CD14-positive monocyte (primary cell): ENCODE measurements around the gene UCN. TPM values are rescaled to one million over a fixed set of nuclear protein-coding genes. Genes with fewer than 3 reads are reported as not detected.

ENCODE experiments used
- DNase-seq, 3 donors: peaks; one replicate each; pipeline ENCODE4 v3.0.0-alpha.2; 2011 to 2022
- H2AFZ ChIP-seq: 2 replicates; pipeline ENCODE4 v1.6.0; 2012; ENCODE audit warnings: mild to moderate bottlenecking, low read depth, low read length, inconsistent platforms; ENCODE audit not compliant: insufficient read depth, poor library complexity, severe bottlenecking
- H3K27ac ChIP-seq, 2 donors: 1 replicate in 1 of 2; 2 replicates in 1 of 2; pipeline ENCODE4 v1.5.1; 2012 to 2013; ENCODE audit warnings: low read length in 2 of 2, control low read depth in 1 of 2, inconsistent platforms in 1 of 2, low read depth in 1 of 2, mild to moderate bottlenecking in 1 of 2
- H3K27me3 ChIP-seq, 2 donors: one replicate each; pipeline versions ENCODE4 v1.6.0 to v1.6.1; 2011 to 2013; ENCODE audit warnings: low read length in 2 of 2; ENCODE audit not compliant: control insufficient read depth in 2 of 2, insufficient read depth in 2 of 2
- H3K36me3 ChIP-seq, 2 donors: replicated peaks in 1 of 2; 1 replicate in 1 of 2; 2 replicates in 1 of 2; pipeline versions ENCODE4 v1.5.1 to v1.6.1; 2012 to 2013; ENCODE audit warnings: low read length in 2 of 2, control low read depth in 1 of 2, inconsistent platforms in 1 of 2, mild to moderate bottlenecking in 1 of 2; ENCODE audit not compliant: insufficient read depth in 2 of 2, control insufficient read depth in 1 of 2
- H3K4me1 ChIP-seq, 2 donors: 1 replicate in 1 of 2; 2 replicates in 1 of 2; pipeline versions ENCODE4 v1.5.1 to v1.6.1; 2012 to 2013; ENCODE audit warnings: low read length in 2 of 2, control low read depth in 1 of 2, inconsistent platforms in 1 of 2, mild to moderate bottlenecking in 1 of 2, moderate library complexity in 1 of 2; ENCODE audit not compliant: insufficient read depth in 2 of 2, control insufficient read depth in 1 of 2
- H3K4me2 ChIP-seq: replicated peaks from 2 replicates; pipeline ENCODE3; 2012; ENCODE audit warnings: low read length, moderate library complexity, mild to moderate bottlenecking; ENCODE audit not compliant: poor library complexity, severe bottlenecking; ENCODE audit errors: extremely low read depth
- H3K4me3 ChIP-seq, 3 experiments: fragments of 200-600 bp in 1 of 3; sonication (generic) in 1 of 3; replicated peaks in 1 of 3; 1 replicate in 2 of 3; 2 replicates in 1 of 3; pipeline ENCODE4 v1.5.1; 2011 to 2013; ENCODE audit warnings: low read length in 3 of 3, mild to moderate bottlenecking in 3 of 3, control low read depth in 2 of 3, low read depth in 2 of 3, inconsistent platforms in 1 of 3, moderate library complexity in 1 of 3
- H3K79me2 ChIP-seq: 2 replicates; pipeline ENCODE4 v1.6.0; 2012; ENCODE audit warnings: mild to moderate bottlenecking, control low read depth, inconsistent platforms, low read length, moderate library complexity; ENCODE audit not compliant: insufficient read depth
- H3K9ac ChIP-seq: 2 replicates; pipeline ENCODE4 v1.6.0; 2017; ENCODE audit warnings: low read length, mild to moderate bottlenecking; ENCODE audit not compliant: insufficient read depth, poor library complexity, severe bottlenecking
- H3K9me3 ChIP-seq, 2 donors: replicated peaks in 1 of 2; 1 replicate in 1 of 2; 2 replicates in 1 of 2; pipeline versions ENCODE4 v1.5.1 to v1.6.1; 2012 to 2013; ENCODE audit warnings: low read length in 2 of 2, control low read depth in 1 of 2; ENCODE audit not compliant: control insufficient read depth in 1 of 2, insufficient read depth in 1 of 2
- H4K20me1 ChIP-seq: 2 replicates; pipeline ENCODE4 v1.6.0; 2012; ENCODE audit warnings: mild to moderate bottlenecking, low read length, control low read depth, moderate library complexity; ENCODE audit not compliant: insufficient read depth
- H3K27ac Mint-ChIP-seq, 7 donors: one replicate each; pipeline ENCODE4 v1.8.0; 2020; ENCODE audit warnings: mild to moderate bottlenecking in 7 of 7, mixed read lengths in 7 of 7, moderate library complexity in 6 of 7, inconsistent platforms in 2 of 7
- H3K27me3 Mint-ChIP-seq, 3 donors: one replicate each; pipeline ENCODE4 v1.8.0; 2021 to 2022; ENCODE audit warnings: low read depth in 3 of 3, mild to moderate bottlenecking in 3 of 3, mixed read lengths in 3 of 3, moderate library complexity in 3 of 3, inconsistent platforms in 1 of 3
- H3K36me3 Mint-ChIP-seq, 2 donors: one replicate each; pipeline ENCODE4 v1.8.0; 2020; ENCODE audit warnings: mixed read lengths in 2 of 2, inconsistent platforms in 1 of 2, mild to moderate bottlenecking in 1 of 2
- H3K4me1 Mint-ChIP-seq: one replicate; pipeline ENCODE4 v1.8.0; 2020; ENCODE audit warnings: mild to moderate bottlenecking, mixed read lengths
- H3K4me3 Mint-ChIP-seq, 2 donors: one replicate each; pipeline ENCODE4 v1.8.0; 2020; ENCODE audit warnings: mild to moderate bottlenecking in 2 of 2, mixed read lengths in 2 of 2, moderate library complexity in 1 of 2
- H3K9me3 Mint-ChIP-seq, 7 donors: one replicate each; pipeline ENCODE4 v1.8.0; 2020 to 2022; ENCODE audit warnings: mixed read lengths in 7 of 7, mild to moderate bottlenecking in 6 of 7, moderate library complexity in 6 of 7, inconsistent platforms in 2 of 7
- WGBS: methylation state at CpG from one replicate; pipeline ENCODE4 v1.1.5; 2013; ENCODE audit warnings: missing lambda C conversion rate; ENCODE audit not compliant: insufficient coverage; 5-methylcytosine and 5-hydroxymethylcytosine counted together
- intact Hi-C, 2 donors: fragments of 100-400 bp; cut with micrococcal nuclease; formaldehyde crosslinking; loops; one replicate each; pipeline versions ENCODE4 v1.15.0 to v1.15.1; 2023
- polyA plus RNA-seq, 3 donors: library from polyadenylated mRNA; depleted of rRNA in 1 of 3; unstranded in 2 of 3; stranded (reverse) in 1 of 3; fragments of 300-500 nt in 2 of 3; fragments of >200 nt in 1 of 3; fragmentation: Illumina TruSeq in 2 of 3; gene quantifications; 1 replicate in 2 of 3; 2 replicates in 1 of 3; pipeline ENCODE4 v1.2.3, GENCODE V29; 2012 to 2021
- TF ChIP-seq, protein P1 (sequence below): fragments of 200-600 bp; IDR thresholded peaks from one replicate; pipeline ENCODE4 v1.8.0; 2022; ENCODE audit warnings: antibody characterized with exemption, mild to moderate bottlenecking

Gene UCN
- polyA plus RNA-seq, 3 donors: 0.39 to 2.2 (median 0.60) TPM

DNA sequence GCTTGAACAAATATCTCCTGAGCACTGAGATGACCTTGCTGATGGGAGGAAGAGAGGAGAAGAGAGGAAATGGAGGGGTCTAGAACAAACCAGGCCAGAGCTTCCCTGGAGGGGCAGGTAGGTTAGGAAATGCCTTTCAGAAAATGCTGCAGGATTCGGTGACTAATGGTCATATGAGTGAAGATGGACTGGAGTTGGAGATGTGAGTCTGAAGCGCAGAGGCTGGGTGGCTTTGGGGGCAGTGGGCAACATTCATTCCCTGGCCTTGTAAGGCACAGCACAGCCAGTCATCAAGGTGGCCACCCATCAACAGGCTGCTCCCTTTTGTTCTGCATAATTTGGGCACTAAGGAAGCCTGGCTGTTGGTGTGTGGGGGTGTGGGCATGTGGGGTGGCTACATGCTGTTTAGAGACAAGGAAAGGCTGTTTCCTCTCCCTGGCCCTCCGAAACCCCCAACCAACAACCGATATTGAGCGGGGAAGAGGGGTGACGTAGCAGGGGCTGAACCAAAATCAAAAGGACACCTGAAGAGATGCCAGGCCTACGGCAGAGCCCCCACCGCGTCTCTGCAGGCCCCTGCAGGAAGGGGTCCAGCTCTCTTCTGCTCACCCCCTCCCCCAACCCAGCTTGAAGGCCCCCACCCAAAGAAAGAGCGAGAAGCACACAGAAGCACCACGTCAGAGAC, 46.9 kb downstream of the UCN start:
- DNase-seq: no peak
- peaks cover 37 to 43% (median 40%) of the 10 kb centered on the region in 3 donors for H3K27me3 Mint-ChIP-seq
- no peak overlapping the region for H3K27ac ChIP-seq
- H3K27ac Mint-ChIP-seq: peak overlapping the region in 1 of 7 donors; percentile 79
- H3K4me3 Mint-ChIP-seq: peak overlapping the region; percentile 51 to 87
- peaks cover 10 to 22% of the 10 kb centered on the region in 2 donors for H3K36me3 Mint-ChIP-seq
- TF ChIP-seq, protein P1, sequence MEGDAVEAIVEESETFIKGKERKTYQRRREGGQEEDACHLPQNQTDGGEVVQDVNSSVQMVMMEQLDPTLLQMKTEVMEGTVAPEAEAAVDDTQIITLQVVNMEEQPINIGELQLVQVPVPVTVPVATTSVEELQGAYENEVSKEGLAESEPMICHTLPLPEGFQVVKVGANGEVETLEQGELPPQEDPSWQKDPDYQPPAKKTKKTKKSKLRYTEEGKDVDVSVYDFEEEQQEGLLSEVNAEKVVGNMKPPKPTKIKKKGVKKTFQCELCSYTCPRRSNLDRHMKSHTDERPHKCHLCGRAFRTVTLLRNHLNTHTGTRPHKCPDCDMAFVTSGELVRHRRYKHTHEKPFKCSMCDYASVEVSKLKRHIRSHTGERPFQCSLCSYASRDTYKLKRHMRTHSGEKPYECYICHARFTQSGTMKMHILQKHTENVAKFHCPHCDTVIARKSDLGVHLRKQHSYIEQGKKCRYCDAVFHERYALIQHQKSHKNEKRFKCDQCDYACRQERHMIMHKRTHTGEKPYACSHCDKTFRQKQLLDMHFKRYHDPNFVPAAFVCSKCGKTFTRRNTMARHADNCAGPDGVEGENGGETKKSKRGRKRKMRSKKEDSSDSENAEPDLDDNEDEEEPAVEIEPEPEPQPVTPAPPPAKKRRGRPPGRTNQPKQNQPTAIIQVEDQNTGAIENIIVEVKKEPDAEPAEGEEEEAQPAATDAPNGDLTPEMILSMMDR: no peak
- no peak overlapping the region for H3K4me3 ChIP-seq
- peaks cover 0 to 36% of the 10 kb centered on the region in 2 donors for H3K9me3 ChIP-seq
- H3K27me3 ChIP-seq: peaks cover 60 to 77% of the 10 kb centered on the region in 2 donors
- H3K79me2 ChIP-seq: no peaks in the 10 kb centered on the region
- intact Hi-C loops: no loop called here
- H3K4me1 ChIP-seq: peaks cover 26 to 38% of the 10 kb centered on the region in 2 donors
- H4K20me1 ChIP-seq: no peaks in the 10 kb centered on the region
- peak overlapping the region; percentile 96 for H3K4me2 ChIP-seq
- no peak overlapping the region for H3K9ac ChIP-seq
- WGBS: 81% methylated on average over 7 of the region's 11 CpGs
- peaks cover 29% of the 10 kb centered on the region for H3K4me1 Mint-ChIP-seq
- peak overlapping the region; percentile 77 for H2AFZ ChIP-seq
- H3K36me3 ChIP-seq: no peaks in the 10 kb centered on the region
- peaks cover 0 to 18% (median 13%) of the 10 kb centered on the region in 7 donors for H3K9me3 Mint-ChIP-seq

DNA sequence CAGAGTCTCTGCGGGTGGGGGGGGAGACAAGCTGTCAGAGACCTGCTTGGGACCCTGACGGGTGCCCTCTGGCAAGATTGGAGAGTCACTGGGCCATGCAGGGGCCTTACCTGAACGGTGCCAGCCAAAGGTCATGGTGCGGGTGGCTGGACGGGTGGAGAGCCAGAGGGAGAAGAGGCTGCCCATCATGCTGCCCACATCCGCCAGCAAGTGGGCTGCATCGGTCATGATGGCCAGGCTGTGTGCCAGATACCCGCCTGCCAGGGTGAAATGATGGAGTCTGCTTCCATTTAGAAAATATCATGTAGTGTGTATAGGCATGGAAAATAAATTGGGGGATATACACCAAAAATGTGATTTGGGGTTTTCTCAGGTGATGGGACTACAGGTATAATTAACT, 50.2 kb downstream of the UCN start:
- peaks cover 28 to 44% of the 10 kb centered on the region in 2 donors for H3K27me3 ChIP-seq
- H3K27ac ChIP-seq: no peak overlapping the region
- no peaks in the 10 kb centered on the region for H4K20me1 ChIP-seq
- Mint-ChIP-seq H3K27me3 (peaks cover 39 to 57% (median 46%) of the 10 kb centered on the region in 3 donors), H3K4me1 (peaks cover 6% of the 10 kb centered on the region), H3K27ac (peak overlapping the region in 1 of 7 donors; percentile 9), H3K4me3 (no peak overlapping the region), H3K9me3 (peaks cover 0 to 8% (median 4%) of the 10 kb centered on the region in 7 donors), H3K36me3 (peaks cover under 1 to 12% of the 10 kb centered on the region in 2 donors)
- peaks cover 3 to 14% of the 10 kb centered on the region in 2 donors for H3K4me1 ChIP-seq
- H3K9me3 ChIP-seq: peaks cover 0 to 12% of the 10 kb centered on the region in 2 donors
- no peak overlapping the region for H3K4me2 ChIP-seq
- no peak for DNase-seq
- 88% methylated on average over 4 of the region's 8 CpGs for WGBS
- H2AFZ ChIP-seq: no peak overlapping the region
- intact Hi-C loops: no loop called here
- H3K4me3 ChIP-seq: no peak overlapping the region
- H3K36me3 ChIP-seq: no peaks in the 10 kb centered on the region
- H3K9ac ChIP-seq: no peak overlapping the region
- TF ChIP-seq, protein P1: no peak
- no peaks in the 10 kb centered on the region for H3K79me2 ChIP-seq

Other genes starting within 250 kb of the UCN start
- 100 to 1,000 TPM; 209 to 635 (median 615) TPM for gene OST4, start 236.8 kb downstream of the UCN start, polyA plus RNA-seq
- gene EMILIN1, start 229.8 kb downstream of the UCN start, polyA plus RNA-seq: 1 to 10 TPM in 1 of 3 donors, under 1 TPM in 2; 0.43 to 1.0 (median 0.44) TPM
- 1 to 10 TPM; 3.4 to 7.3 (median 6.6) TPM for gene KHK, start 221.7 kb downstream of the UCN start, polyA plus RNA-seq
- not detected for gene CGREF1, start 189.3 kb downstream of the UCN start, polyA plus RNA-seq
- gene ABHD1, start 184.6 kb downstream of the UCN start, polyA plus RNA-seq: 1 to 10 TPM in 1 of 3 donors, under 1 TPM in 2; 0.08 to 1.2 (median 0.25) TPM
- gene PREB, start 173.8 kb downstream of the UCN start, polyA plus RNA-seq: 10 to 100 TPM; 70.0 to 78.2 (median 71.7) TPM
- not detected for gene PRR30, start 169.0 kb downstream of the UCN start, polyA plus RNA-seq
- gene TCF23, start 159.4 kb downstream of the UCN start, polyA plus RNA-seq: not detected
- gene ATRAID, start 96.4 kb downstream of the UCN start, polyA plus RNA-seq: 100 to 1,000 TPM; 120 to 298 (median 287) TPM
- 10 to 100 TPM in 2 of 3 donors, 1 to 10 TPM in 1; 8.1 to 21.7 (median 10.2) TPM for gene SLC5A6, start 96.2 kb downstream of the UCN start, polyA plus RNA-seq
- 10 to 100 TPM in 1 of 3 donors, 1 to 10 TPM in 1, under 1 TPM in 1; 0.71 to 17.3 (median 1.7) TPM for gene CAD, start 91.1 kb downstream of the UCN start, polyA plus RNA-seq
- under 1 TPM in 1 of 3 donors, not detected in 2; 0.08 TPM for gene SLC30A3, start 45.4 kb downstream of the UCN start, polyA plus RNA-seq
- not detected for gene DNAJC5G, start 33.0 kb downstream of the UCN start, polyA plus RNA-seq
- not detected for gene TRIM54, start 26.0 kb downstream of the UCN start, polyA plus RNA-seq
- 100 to 1,000 TPM; 136 to 160 (median 160) TPM for gene MPV17, start 14.7 kb upstream of the UCN start, polyA plus RNA-seq
- 10 to 100 TPM; 34.4 to 70.8 (median 41.7) TPM for gene GTF3C2, start 48.3 kb upstream of the UCN start, polyA plus RNA-seq
- 10 to 100 TPM; 29.5 to 42.3 (median 39.3) TPM for gene EIF2B4, start 61.9 kb upstream of the UCN start, polyA plus RNA-seq
- gene SNX17, start 62.2 kb upstream of the UCN start, polyA plus RNA-seq: 100 to 1,000 TPM in 2 of 3 donors, 10 to 100 TPM in 1; 86.6 to 338 (median 291) TPM
- gene ZNF513, start 72.3 kb upstream of the UCN start, polyA plus RNA-seq: 10 to 100 TPM in 1 of 3 donors, 1 to 10 TPM in 2; 2.4 to 36.8 (median 2.6) TPM
- 10 to 100 TPM; 31.9 to 54.3 (median 47.3) TPM for gene PPM1G, start 101.1 kb upstream of the UCN start, polyA plus RNA-seq
- gene NRBP1, start 120.2 kb upstream of the UCN start, polyA plus RNA-seq: 100 to 1,000 TPM in 2 of 3 donors, 10 to 100 TPM in 1; 95.6 to 108 (median 102) TPM
- gene KRTCAP3, start 133.9 kb upstream of the UCN start, polyA plus RNA-seq: 1 to 10 TPM in 1 of 3 donors, not detected in 2; 2.5 TPM
- 10 to 100 TPM in 1 of 3 donors, 1 to 10 TPM in 2; 1.7 to 12.8 (median 3.6) TPM for gene IFT172, start 181.3 kb upstream of the UCN start, polyA plus RNA-seq
- not detected for gene FNDC4, start 186.8 kb upstream of the UCN start, polyA plus RNA-seq
- gene GCKR, start 188.4 kb upstream of the UCN start, polyA plus RNA-seq: not detected